ENCODE results near the gene STK16.
"Not testable (repeated sequence)": the region's sequence is repeated elsewhere in the genome, so short reads cannot be mapped to it uniquely, and the experiment has no call there.

The STK16 gene

DNA sequence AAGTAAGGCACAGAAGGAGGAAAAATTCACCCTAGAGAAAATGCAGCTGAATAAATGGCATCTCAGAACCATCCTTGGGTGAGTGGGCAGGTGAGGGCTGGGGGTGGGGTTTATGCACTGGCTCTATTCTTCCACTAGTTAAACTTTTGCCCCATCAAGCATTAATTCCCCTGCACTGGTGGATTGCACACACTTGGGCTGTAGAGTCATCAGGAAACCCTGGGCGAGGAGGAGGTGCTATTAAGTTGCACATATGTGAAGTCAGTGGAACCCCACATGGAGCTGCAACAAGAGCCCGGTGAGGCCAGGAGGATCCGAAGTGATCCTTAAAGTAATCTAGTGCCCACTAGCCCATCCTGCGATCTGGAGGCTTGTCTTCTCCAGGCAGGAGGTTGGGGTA is 27.1 kb downstream of the STK16 start:
- DNase-seq, result no peak

DNA sequence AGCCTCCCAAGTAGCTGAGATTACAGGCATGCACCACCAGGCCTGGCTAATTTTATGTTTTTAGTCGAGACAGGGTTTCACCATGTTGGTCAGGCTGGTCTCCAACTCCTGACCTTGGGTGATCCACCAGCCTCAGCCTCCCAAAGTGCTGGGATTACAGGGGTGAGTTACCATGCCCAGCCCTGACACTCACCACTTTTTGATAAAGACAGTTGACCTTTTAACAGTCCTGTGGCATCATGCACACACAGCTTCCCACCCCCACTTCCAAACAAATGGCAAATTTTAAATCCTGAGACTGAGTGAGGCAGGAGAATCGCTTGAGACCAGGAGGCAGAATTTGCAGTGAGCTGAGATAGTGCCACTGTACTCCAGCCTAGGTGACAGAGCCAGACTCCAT is 27.7 kb downstream of the STK16 start:
- DNase-seq, result no peak

DNA sequence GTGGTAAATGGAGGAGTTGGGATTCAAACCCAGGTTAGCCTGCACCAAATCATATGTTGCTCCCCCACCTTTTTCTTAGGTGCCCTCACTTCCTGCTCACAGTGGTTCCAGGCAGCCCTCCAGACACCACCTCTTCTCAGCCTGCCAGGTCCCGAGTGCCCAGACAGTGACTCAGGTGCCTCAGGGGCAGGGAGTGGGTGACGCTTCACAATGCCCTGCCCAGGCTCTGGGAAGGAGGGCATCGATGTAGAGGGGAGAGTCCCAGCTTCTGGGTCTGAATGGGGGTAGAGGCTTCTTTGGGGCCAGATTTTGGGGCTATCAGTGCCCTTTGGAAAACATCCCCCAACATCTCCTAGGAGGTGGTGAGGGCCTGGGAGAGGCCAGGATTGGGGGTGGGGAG is 28.7 kb downstream of the STK16 start:
- DNase-seq, result no peak

DNA sequence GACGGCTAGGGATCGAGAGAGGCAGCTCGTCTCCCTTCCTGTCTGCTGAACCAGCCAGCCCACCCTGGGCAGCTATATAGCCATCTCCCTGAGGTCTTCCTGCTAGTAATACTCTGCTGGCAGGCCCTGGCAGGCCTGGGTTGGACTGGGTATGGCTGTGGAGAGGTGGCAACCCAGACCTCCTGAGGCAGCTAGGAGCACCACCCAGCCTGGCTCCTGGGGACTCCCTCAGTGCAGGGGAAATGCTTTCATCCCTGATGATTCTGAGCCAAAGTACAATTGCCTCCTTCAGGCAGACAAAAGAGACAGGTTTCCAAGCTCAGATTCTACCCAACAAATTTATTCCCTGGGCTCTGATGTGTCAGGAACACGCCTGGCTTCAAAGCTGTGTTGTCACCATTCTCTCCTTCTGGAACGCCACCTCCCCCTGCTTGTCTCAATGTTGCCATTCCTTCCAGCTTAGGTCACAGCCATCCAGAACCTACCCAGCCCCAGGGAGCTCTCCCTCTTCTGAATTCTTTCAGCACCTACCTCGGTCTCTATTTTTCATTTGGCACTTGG is 29.2 kb downstream of the STK16 start:
- DNase-seq, result no peak

DNA sequence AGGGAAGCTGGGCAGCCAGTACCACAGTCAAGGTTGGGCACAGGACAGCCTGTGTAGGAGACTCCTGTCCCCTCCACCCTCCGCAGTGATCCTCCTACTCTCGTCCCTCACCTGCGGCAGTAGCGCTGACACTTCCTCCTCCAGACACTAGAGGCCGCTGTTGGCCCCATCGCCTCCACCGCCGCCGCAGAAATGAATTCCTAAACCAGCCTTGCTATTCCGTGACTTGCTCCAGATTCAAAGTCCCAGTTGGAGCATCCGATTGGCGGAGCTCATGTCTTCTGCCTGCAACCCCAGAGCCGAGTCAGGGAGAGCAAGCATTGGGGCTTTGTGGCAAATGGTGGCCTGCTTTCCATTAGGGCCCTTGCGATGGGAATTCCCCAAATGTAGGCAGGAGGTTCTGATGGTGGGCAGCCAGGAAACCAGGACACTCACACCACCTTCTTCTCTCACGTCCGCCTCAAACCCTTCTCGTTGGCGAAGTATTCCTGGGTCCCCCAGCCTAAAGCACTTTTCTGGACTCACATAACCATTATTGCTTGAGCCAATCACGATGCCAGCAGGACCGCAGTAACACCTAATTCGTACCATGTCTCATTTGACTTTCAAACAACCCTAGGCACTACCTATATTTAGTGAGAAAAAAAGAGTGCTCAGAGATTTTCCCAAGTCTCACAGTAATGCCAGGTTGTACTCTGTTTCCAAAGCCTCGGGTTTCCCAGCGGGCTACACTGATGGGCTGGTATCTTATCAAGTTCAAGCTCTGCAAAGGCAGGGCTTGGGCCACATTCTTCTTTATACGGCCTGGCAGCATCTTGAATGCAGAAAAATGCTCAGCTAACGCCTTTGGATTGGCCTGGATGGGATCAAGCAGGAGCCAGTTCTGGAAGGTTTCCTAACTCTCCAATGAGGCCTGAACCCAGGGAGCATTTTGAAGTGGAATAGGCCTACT is 32.7 kb downstream of the STK16 start:
- DNase-seq, result peak; percentile 26 to 48

DNA sequence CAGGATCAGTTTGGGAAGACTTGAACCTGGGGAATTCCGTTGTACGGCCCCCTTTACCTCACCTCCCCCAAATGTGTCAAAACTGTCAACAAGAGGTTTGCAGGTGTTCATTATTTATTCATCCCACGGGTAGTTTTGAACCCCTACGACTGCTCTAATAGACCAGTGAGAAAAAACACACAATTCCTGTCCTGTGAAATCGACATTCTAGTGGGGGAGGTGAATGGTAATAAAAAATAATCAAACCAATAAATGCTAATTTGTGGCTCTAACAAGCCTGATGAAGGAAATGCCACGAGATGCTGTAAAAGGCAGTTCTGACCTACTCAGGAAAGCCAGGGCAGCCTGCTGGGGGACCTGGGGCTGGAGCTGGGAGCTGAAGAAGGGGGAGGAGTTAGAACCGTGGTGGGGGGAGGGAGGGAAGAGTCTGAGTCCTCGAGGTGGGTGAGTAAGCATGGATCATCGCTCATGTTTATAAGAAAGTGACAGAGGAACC is 33.4 kb downstream of the STK16 start:
- no peak for DNase-seq

DNA sequence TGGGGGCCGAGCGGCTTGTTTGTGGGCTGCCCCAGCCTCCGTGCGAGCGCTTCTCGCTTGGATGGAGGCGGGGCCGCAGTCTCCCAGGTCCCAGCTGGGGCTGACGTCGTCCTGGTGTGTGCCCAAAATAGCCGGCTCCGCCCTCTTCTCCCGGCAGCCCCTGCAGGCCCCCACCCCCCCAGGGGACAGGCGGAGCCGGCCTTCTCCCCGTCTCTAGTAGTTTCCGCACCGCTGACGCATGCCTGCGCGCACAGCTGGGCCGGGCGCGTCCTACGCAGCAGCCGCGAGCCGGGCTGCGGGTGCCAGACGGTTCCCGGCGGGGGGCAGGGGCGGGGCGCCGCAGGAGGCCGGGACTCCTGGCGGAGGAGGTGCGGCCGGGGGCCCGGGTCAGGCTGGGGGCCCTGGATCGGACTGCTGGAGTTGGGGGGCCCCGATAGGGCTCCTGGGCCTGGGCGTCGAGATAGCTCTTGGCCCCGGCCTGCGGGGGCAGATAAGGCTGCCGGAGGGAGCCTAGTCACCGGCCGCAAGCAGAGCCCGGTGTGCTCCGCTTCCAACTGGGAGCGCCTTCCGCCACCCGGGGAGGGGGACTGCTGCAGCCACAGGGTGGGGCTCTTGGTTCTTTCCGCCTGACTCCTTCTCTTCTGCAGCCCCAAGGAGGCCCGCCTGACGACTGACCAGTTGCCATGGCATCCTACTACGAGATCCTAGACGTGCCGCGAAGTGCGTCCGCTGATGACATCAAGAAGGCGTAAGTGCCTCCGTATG is 34.1 kb downstream of the STK16 start, which contains the start of gene DNAJB2:
TSS of gene DNAJB2 (plus strand) at position 216 of the 765 bp plus-strand sequence. CDS start at position 684, 468 bp downstream.
- peak; percentile 80 to 84 for DNase-seq

DNA sequence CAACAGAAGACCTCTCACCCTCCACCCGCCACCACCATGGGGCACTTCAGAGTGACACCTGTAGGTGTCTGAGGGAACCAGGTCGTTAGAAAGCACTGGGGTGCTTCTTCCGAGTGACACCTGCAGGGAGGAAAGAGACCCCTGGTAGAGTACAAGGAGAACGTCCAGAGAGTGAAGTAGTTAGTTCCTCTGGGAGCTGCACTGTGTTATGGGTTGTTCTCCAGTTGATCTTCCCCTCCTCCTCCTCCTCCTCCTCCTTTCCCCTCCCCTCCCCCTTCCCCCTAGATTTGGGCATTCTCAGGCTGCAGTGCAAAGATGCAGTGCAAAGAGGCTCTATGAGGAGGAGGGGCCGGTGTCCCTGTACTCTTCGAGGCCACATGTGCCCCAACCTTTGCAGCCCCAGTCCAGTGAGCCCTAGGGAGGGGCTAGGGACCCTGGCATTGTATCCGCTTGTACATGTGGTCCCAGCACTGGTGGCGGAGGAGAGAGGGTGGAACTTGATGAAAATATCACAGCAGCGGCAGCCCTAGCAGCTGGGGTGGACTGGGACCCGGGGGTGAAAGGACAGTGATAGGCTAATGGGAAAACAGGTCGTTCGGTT is 34.7 kb downstream of the STK16 start:
- no peak for DNase-seq

DNA sequence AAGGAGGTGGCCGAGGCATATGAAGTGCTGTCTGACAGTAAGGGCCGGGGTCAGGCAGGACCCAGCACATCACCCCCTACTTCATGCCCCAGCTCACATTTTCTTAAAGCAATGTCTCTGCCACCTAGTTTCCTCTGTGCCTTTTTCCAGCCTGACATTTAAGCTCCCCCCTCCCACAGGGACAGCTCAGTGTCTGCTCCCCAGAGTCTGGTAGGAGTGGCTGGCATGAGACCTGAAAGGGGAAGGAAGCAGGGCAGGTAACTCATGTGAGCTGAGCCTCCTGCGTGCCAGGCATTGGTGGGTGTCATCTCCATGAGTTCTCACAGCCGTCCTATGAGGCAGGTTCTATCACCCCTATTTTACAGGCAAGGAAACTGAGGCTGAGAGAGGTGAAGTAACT is 35.4 kb downstream of the STK16 start:
- no peak for DNase-seq

DNA sequence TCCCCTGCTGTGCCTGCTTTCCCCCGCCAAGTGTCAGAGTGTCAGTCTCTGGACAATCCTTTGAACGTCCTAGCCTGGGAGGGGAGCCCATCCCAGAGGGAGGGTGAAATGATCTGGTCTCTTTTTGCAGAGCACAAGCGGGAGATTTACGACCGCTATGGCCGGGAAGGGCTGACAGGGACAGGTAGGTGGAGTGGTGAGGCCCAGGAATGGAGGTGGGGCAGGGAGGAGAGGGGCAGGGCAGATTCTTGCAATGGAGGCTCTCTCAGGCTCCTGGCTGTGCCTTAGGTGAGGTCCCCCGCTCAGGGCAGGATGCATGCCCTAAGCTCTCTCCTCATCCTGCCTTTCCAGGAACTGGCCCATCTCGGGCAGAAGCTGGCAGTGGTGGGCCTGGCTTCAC is 36.3 kb downstream of the STK16 start:
- no peak for DNase-seq

DNA sequence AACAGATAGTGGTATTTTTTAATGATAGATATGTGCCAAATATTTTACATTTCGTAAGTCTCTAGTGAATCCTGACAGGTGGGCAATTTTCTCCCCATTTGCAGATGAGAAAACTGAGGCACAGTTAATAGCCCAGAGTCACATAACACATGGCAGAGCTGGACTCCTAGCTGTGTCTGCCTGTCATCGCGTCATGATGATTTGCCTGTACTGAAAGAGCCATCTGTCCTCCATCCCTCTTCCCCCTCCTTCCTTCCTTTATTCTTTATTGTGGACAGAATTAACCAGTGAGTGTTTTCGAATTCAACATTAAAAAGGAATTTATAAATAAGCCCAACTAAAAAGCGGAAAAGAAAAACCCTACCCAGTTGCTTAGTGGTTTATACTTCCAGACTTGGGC is 37.1 kb downstream of the STK16 start:
- DNase-seq, result no peak

DNA sequence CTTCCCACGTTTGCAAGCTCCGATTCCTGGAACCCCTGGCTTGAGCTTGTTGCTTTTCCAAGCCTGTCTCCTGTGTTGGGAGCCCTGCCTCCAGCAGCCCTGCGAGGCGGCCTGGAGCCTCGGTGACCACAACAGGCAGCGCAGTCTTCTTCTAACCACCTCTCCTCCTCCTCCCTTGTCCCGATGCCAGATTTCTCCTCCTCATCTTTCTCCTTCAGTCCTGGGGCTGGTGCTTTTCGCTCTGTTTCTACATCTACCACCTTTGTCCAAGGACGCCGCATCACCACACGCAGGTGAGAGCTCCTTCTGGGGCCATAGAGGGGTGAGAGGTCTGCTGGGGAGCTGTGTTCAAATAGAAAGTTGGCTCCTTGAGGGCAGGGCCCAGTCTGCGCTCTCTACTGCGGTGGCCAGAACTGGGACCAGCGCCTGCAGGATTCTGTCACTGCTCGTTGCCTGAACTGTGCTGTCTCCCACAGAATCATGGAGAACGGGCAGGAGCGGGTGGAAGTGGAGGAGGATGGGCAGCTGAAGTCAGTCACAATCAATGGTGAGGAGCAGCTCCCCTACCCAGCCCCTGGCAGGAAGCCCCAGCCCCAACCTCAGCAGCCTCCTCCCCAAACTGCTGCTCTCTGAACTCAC is 37.8 kb downstream of the STK16 start:
- DNase-seq, result no peak

DNA sequence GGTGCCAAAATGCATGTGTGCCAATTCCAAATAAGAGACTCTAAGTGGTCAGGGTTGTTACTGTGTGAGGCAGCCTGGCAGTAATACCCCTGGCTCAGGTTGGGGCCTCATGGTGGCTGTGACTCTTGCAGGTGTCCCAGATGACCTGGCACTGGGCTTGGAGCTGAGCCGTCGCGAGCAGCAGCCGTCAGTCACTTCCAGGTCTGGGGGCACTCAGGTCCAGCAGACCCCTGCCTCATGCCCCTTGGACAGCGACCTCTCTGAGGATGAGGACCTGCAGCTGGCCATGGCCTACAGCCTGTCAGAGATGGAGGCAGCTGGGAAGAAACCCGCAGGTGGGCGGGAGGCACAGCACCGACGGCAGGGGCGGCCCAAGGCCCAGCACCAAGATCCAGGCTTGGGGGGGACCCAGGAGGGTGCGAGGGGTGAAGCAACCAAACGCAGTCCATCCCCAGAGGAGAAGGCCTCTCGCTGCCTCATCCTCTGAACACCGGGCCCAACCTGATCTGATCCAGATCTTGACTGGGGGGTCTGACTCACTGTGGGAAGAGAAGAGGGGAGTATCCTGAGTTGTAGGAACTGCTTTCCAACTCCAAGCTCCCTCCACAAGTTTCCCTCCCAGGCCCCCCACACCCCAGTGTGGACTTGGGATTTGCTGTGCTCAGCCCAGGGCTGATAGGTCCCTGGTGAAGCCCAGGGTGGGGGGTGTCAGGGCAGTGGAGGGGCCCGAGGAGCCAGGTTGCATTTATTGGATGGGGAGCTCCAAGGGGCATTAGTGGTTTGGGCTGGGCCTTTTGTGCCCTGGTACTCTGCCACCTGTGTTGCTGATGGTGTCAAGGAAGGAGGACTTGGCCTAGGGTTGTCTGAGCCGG is 39.5 kb downstream of the STK16 start:
- DNase-seq, result no peak

DNA sequence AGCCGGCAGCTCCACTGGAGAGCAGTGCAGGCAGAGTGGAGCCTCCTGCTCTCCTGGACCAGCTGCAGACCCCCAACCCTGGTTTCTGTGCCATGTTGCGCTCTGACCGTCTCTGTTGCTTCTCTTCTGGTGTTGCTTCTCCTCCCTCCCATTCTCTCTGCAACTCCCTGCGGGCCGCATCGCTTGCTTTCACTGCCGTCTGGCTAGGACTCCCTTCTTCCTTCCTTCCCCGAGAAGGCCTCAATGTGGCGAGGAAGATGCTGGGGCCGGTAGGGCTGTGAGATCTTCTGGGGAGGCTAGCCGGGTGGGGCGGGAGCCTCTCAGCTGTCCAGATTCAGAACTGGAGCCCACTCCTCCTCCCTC is 40.1 kb downstream of the STK16 start:
- no peak for DNase-seq

DNA sequence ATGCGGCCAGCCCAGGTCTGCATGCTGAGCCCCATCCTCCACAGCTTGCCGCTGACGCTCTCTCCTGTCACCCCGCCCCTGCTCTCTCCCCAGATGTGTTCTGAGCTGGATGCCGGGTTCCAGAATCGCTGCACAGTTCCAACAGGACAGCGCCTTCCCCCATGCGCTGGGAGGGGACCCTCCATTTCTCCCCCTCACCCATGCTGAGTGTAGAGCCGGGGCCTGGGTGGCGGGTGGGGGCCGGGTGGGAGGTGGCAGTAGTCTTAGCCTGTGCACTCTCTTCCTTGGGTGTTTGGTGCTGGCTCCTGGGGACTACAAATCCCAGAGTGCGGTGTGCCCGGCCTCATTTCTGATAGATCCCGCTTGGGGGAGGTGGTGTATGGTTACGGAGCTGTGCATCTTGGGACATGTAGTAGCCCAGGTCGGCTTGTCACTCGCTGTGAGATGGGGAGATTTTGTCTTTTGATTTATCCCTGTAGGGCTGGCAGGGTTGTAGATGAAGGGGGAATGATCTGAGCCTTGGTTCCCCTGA is 40.7 kb downstream of the STK16 start:
- DNase-seq, result no peak

DNA sequence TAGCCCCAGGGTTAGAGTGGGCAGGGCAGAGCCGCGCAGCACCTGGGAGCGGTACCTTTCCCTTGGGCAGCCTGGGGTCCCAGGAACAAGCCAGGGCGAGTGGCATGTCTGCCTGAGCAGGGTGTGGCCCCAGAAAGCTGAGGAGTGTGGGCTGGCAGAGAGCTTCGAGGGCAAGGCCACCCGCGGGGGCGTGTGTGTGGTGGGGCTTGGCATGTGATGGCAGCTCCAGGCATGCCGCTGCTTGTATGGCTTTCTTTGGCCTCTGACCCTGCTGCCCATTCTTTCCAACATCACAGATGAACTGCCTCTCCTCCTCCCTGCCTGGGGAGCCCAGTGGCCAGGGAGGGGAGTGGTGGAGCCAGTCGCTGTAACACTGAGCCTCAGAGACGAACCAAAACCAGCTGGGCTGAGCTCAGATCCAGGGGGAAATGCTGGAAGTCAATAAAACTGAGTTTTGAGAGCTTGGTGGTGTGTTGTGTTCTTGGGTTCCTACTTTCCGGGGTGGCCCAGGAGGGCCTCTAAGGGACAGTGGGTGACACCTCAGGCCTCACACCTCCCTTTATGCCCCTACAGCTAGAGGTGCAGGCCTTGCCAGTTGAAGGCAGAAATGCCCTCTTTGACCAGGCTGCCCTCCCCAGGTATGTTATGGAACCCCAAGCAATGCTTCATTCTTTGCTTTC is 41.3 kb downstream of the STK16 start:
- DNase-seq, result no peak

DNA sequence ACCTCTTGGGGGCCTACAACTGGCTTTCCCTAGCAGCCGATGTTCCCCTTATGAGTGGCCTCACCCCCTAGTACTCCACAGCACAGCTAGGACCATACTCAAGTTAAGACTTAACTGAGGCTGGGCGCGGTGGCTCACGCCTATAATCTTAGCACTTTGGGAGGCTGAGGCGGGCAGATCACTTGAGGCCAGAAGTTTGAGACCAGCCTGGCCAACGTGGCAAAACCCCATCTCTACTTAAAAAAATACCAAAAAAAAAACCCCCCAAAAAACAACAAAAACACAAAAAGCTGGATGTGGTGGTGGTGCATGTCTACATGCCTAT is 41.8 kb downstream of the STK16 start:
- DNase-seq, result not testable (repeated sequence)

DNA sequence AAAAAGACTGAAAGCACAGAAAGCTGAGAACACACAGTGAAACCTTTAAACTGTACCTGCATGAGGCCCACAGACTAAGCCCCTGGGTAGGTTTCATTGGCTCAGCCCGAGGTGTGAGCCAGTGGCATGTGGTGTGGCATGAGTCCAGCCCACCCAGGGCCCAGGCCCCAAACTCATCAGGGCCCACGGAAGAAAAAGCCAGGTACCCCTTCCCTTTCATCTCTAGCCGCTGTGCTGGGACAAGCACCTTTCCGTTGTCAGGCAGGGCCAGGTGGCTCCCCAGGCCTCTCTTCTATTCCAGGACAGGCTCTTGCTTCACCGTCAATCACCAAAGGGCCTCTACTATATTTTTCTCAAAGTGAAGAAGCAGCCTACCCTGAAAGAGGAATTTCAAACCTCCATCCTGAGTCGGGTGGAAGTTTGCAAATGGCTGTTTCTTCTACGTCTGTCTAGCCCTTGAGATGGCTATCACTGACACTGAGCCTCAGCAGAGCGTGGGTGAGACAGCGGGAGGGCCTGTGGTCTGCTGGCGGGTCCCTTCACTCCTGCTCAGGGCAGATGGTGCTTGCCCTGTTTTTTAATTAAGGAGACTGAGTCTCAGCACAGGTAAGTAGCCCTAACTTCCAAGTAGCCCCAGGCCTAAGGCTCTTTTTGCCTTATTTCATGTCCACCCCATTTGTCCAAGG is 42.4 kb downstream of the STK16 start:
- DNase-seq, result no peak

DNA sequence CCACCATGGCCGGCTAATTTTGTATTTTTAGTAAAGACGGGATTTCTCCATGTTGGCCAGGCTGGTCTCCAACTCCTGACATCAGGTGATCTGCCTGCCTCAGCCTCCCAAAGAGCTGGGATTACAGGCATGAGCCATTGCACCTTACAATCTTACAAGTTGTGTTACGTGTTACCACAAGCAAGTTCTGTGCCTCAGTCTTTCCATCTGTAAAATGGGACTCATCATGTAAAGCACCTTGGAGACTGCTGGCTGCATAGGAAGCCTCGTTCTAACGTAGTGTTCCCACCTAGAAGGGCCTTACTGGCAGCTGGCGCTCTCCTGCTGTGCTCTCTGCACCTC is 43.9 kb downstream of the STK16 start:
- no peak for DNase-seq
